MCF 10A (cell line): ENCODE measurements around the gene NAPA. TPM values are rescaled to one million over a fixed set of nuclear protein-coding genes. Genes with fewer than 3 reads are reported as not detected.

ENCODE experiments used
- BruUV-seq: library from RNA; stranded (reverse); fragments of 400-500 nt; replicated peaks from 2 replicates; lab custom pipeline; 2021; lab: Mats Ljungman, UMichigan
- CTCF ChIA-PET: fragments of 300-600 bp; sonication (Branson Sonifier 250); formaldehyde crosslinking; extraction: SDS; loops from one replicate; lab custom pipeline; 2021; ENCODE audit warnings: antibody characterized with exemption, inconsistent platforms; lab: Yijun Ruan, JAX
- POLR2A ChIA-PET: fragments of 300-600, 350-650 bp; sonication (Branson Sonifier 250); formaldehyde crosslinking; extraction: SDS; loops from one replicate; lab custom pipeline; 2020; ENCODE audit warnings: antibody characterized with exemption, inconsistent platforms; lab: Yijun Ruan, JAX
- DNase-seq: peaks from one replicate; pipeline ENCODE4 v3.0.0-alpha.2; 2018; ENCODE audit not compliant: unreplicated experiment
- H3K27ac Mint-ChIP-seq: one replicate; pipeline ENCODE4 v1.8.0; 2022; ENCODE audit warnings: mild to moderate bottlenecking, low read depth, mixed read lengths; ENCODE audit not compliant: unreplicated experiment
- H3K27me3 Mint-ChIP-seq: one replicate; pipeline ENCODE4 v1.8.0; 2022; ENCODE audit warnings: mixed read lengths; ENCODE audit not compliant: insufficient read depth, unreplicated experiment
- H3K36me3 Mint-ChIP-seq: one replicate; pipeline ENCODE4 v1.8.0; 2022; ENCODE audit warnings: mild to moderate bottlenecking, moderate library complexity, mixed read lengths; ENCODE audit not compliant: insufficient read depth, unreplicated experiment
- H3K4me1 Mint-ChIP-seq: one replicate; pipeline ENCODE4 v1.8.0; 2022; ENCODE audit warnings: mixed read lengths; ENCODE audit not compliant: insufficient read depth, unreplicated experiment
- H3K4me3 Mint-ChIP-seq: one replicate; pipeline ENCODE4 v1.8.0; 2022; ENCODE audit warnings: mild to moderate bottlenecking, moderate library complexity, mixed read lengths; ENCODE audit not compliant: unreplicated experiment
- H3K9me3 Mint-ChIP-seq: one replicate; pipeline ENCODE4 v1.8.0; 2022; ENCODE audit warnings: mixed read lengths; ENCODE audit not compliant: unreplicated experiment
- CTCF ChIP-seq: fragments of 200-600 bp; IDR thresholded peaks from one replicate; pipeline ENCODE4 v1.8.0; 2022; ENCODE audit warnings: antibody characterized with exemption, mild to moderate bottlenecking; ENCODE audit not compliant: unreplicated experiment
- intact Hi-C: fragments of 100-400 bp; cut with micrococcal nuclease; formaldehyde crosslinking; loops from 2 replicates; pipeline ENCODE4 v1.14.1; 2022
- total RNA-seq: library from RNA; stranded (reverse); gene quantifications from 2 replicates; pipeline ENCODE4 v1.2.3, GENCODE V29; 2022

Gene NAPA
- total RNA-seq, 1 experiment from 2014 or later, result 72.1 TPM

DNA sequence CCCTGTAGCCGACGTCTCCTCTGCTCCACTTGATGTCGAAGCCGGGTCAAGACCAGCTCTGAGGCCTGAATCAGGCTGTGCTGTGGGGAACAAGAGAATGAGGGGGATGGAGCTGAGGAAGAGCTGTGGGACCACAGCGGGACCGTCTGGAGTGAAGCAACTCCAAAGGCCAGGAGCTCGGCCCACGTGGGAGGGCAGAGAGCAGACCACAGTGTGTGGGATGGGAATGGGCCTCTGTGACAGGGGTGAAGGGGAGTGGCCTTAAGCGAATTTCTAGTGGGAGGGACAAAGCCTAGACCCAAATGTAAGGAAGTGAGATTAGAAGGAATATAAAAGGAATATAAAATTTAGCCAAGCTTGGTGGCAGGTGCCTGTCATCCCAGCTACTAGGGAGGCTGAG is 39.4 kb downstream of the NAPA start:
- intact Hi-C loops, result no loop called here
- Mint-ChIP-seq H3K9me3 (no peaks in the 10 kb centered on the region), H3K27me3 (peaks cover 21% of the 10 kb centered on the region), H3K36me3 (no peaks in the 10 kb centered on the region), H3K27ac (no peak overlapping the region), H3K4me3 (no peak overlapping the region), H3K4me1 (peaks cover 7% of the 10 kb centered on the region)
- POLR2A ChIA-PET, result interaction anchor here (1.0 kb wide), 1 partner anchor 8 kb away, joined by 4 read pairs; no protein-coding TSS in a partner anchor
- CTCF ChIA-PET, result interaction anchor here (0.6 to 2.0 kb wide), 5 partner anchors 8 to 180 kb away, joined by 3 to 7 read pairs (median 4); partner anchors contain the start of gene KPTN
- BruUV-seq, result no TSS peak
- no peak for DNase-seq
- TF ChIP-seq CTCF, result no peak

- no peak overlapping the region for H3K4me3 Mint-ChIP-seq
- no peak for DNase-seq
- POLR2A ChIA-PET, result no interaction called here
- TF ChIP-seq CTCF, result no peak
- peaks cover 43% of the 10 kb centered on the region for H3K27me3 Mint-ChIP-seq
- H3K9me3 Mint-ChIP-seq, result no peaks in the 10 kb centered on the region
- CTCF ChIA-PET, result interaction anchor here (0.6 to 2.3 kb wide), 4 partner anchors 10 to 123 kb away, joined by 3 to 11 read pairs (median 5); partner anchors contain the start of gene KPTN
- no TSS peak for BruUV-seq
- H3K36me3 Mint-ChIP-seq, result no peaks in the 10 kb centered on the region
- intact Hi-C loops, result no loop called here
- peaks cover 7% of the 10 kb centered on the region for H3K4me1 Mint-ChIP-seq
- no peak overlapping the region for H3K27ac Mint-ChIP-seq
Measured at GRCh38 chr19:47473336-47473735, 41.5 kb downstream of the NAPA start.

- peak within 1 kb of the TSS; percentile 13 for H3K27ac Mint-ChIP-seq
- POLR2A ChIA-PET, result interaction anchor here (1.0 kb wide), 1 partner anchor 12 kb away, joined by 4 read pairs; no protein-coding TSS in a partner anchor
Measured at GRCh38 chr19:47471733-47472457, 43.0 kb downstream of the NAPA start, which contains the start of gene SLC8A2. Gene SLC8A2, minus strand, starts transcription at chr19:47471893. Its CDS starts 5,490 bp downstream, at chr19:47466403.

More at GRCh38 chr19:47471733-47472457, 43.0 kb downstream of the NAPA start, which contains the start of gene SLC8A2:
- CTCF ChIA-PET, result interaction anchor here (0.5 to 2.3 kb wide), 4 partner anchors 11 to 251 kb away, joined by 3 to 11 read pairs (median 6); partner anchors contain the start of gene KPTN
- Mint-ChIP-seq H3K36me3 (no peaks in the 10 kb centered on the region), H3K27me3 (peaks cover 49% of the 10 kb centered on the region), H3K4me1 (peaks cover 7% of the 10 kb centered on the region), H3K4me3 (no peak within 1 kb of the TSS), H3K9me3 (no peaks in the 10 kb centered on the region)
- no peak for TF ChIP-seq CTCF
- peak; percentile 56 for DNase-seq
- intact Hi-C loops, result no loop called here
- BruUV-seq, result no TSS peak
